GM23338 (cell line): Measurements from ENCODE around the gene BPIFB2. TPM values are rescaled to one million over a fixed set of nuclear protein-coding genes. Genes with fewer than 3 reads are reported as not detected.

Experiments used
- ATAC-seq: fragments of 200-7000 bp; cut with Tn5 transposase; 3 replicates; pipeline ENCODE4 v1.9.1; 2020
- DNase-seq: peaks from one replicate; pipeline ENCODE4 v3.0.0-alpha.2; 2015; ENCODE audit warnings: low spot score
- H2AFZ ChIP-seq: fragments of 200-600 bp; sonication (generic); 2 replicates; pipeline ENCODE4 v1.8.0; 2016; ENCODE audit warnings: antibody characterized with exemption, mild to moderate bottlenecking, moderate library complexity
- H3F3A ChIP-seq: fragments of 200-600 bp; sonication (generic); replicated peaks from 2 replicates; pipeline ENCODE4 v1.8.0; 2017; ENCODE audit warnings: antibody characterized with exemption, mixed run types, low read depth
- H3K27ac ChIP-seq: fragments of 200-600 bp; sonication (generic); 2 replicates; pipeline ENCODE4 v1.6.1; 2016; ENCODE audit warnings: low read depth
- H3K27me3 ChIP-seq: fragments of 200-600 bp; sonication (generic); 2 replicates; pipeline ENCODE4 v1.8.0; 2016; ENCODE audit warnings: mild to moderate bottlenecking, mixed run types, moderate library complexity; ENCODE audit not compliant: insufficient read depth
- H3K36me3 ChIP-seq: fragments of 200-600 bp; sonication (generic); 2 replicates; pipeline ENCODE4 v1.8.0; 2016; ENCODE audit warnings: mild to moderate bottlenecking; ENCODE audit not compliant: insufficient read depth
- H3K4me1 ChIP-seq: fragments of 200-600 bp; sonication (generic); 2 replicates; pipeline ENCODE4 v1.8.0; 2016; ENCODE audit warnings: mild to moderate bottlenecking, moderate library complexity; ENCODE audit not compliant: insufficient read depth
- H3K4me2 ChIP-seq: fragments of 200-600 bp; sonication (generic); 2 replicates; pipeline ENCODE4 v1.7.1; 2017; ENCODE audit warnings: mixed run types
- H3K4me3 ChIP-seq: fragments of 200-600 bp; sonication (generic); 2 replicates; pipeline ENCODE4 v1.6.1; 2016; ENCODE audit warnings: mixed run types
- H3K79me2 ChIP-seq: fragments of 200-600 bp; sonication (generic); replicated peaks from 2 replicates; pipeline ENCODE4 v1.8.0; 2017; ENCODE audit warnings: mild to moderate bottlenecking; ENCODE audit not compliant: insufficient read depth
- H3K9me2 ChIP-seq: fragments of 200-600 bp; sonication (generic); 2 replicates; pipeline ENCODE4 v1.8.0; 2017; ENCODE audit not compliant: insufficient read depth
- H4K20me1 ChIP-seq: fragments of 200-600 bp; sonication (generic); replicated peaks from 2 replicates; pipeline ENCODE4 v1.8.0; 2017; ENCODE audit warnings: mild to moderate bottlenecking; ENCODE audit not compliant: insufficient read depth
- H3K27ac Mint-ChIP-seq: 2 replicates; pipeline ENCODE4 v1.8.0; 2020; ENCODE audit warnings: inconsistent platforms, mild to moderate bottlenecking, moderate library complexity, mixed read lengths
- H3K27me3 Mint-ChIP-seq: 3 replicates; pipeline ENCODE4 v1.8.0; 2022; ENCODE audit warnings: low read depth, mild to moderate bottlenecking, moderate library complexity, mixed read lengths, inconsistent platforms; ENCODE audit not compliant: insufficient read depth, poor library complexity
- H3K36me3 Mint-ChIP-seq: 3 replicates; pipeline ENCODE4 v1.8.0; 2021; ENCODE audit warnings: low read depth, mild to moderate bottlenecking, inconsistent platforms, moderate library complexity, mixed read lengths
- H3K4me1 Mint-ChIP-seq: 3 replicates; pipeline ENCODE4 v1.8.0; 2020; ENCODE audit warnings: mild to moderate bottlenecking, inconsistent platforms, mixed read lengths
- H3K4me3 Mint-ChIP-seq: 3 replicates; pipeline ENCODE4 v1.8.0; 2021; ENCODE audit warnings: moderate library complexity, mild to moderate bottlenecking, inconsistent platforms, mixed read lengths
- H3K9me3 Mint-ChIP-seq: 3 replicates; pipeline ENCODE4 v1.8.0; 2020; ENCODE audit warnings: moderate library complexity, mild to moderate bottlenecking, inconsistent platforms, mixed read lengths
- CREB1 ChIP-seq: fragments of 250-450 bp; sonication (Bioruptor Pico); IDR thresholded peaks from 2 replicates; pipeline ENCODE4 v1.5.0; 2020; ENCODE audit warnings: low read depth, mild to moderate bottlenecking, moderate library complexity
- CTCF ChIP-seq, 2 experiments: fragments of 200-600 bp in 1 of 2; sonication (generic) in 1 of 2; conservative IDR thresholded peaks; 2 replicates each; pipeline versions ENCODE4 v1.5.1 to v1.6.1; 2016 to 2017; ENCODE audit warnings: antibody characterized with exemption in 2 of 2, low read depth in 2 of 2, mild to moderate bottlenecking in 2 of 2, moderate library complexity in 1 of 2
- EZH2 ChIP-seq: fragments of 200-600 bp; sonication (generic); IDR thresholded peaks from one replicate; pipeline ENCODE4 v1.8.0; 2017; ENCODE audit warnings: antibody characterized with exemption, mild to moderate bottlenecking, low read depth; ENCODE audit not compliant: unreplicated experiment
- EZH2phosphoT487 ChIP-seq: fragments of 200-600 bp; sonication (generic); IDR thresholded peaks from one replicate; pipeline ENCODE4 v1.8.1; 2018; ENCODE audit warnings: antibody characterized with exemption; ENCODE audit not compliant: unreplicated experiment
- JUNB ChIP-seq: IDR thresholded peaks from one replicate; pipeline ENCODE4 v1.6.1; 2016; ENCODE audit warnings: antibody characterized with exemption; ENCODE audit not compliant: unreplicated experiment
- NANOG ChIP-seq: IDR thresholded peaks from 2 replicates; pipeline ENCODE4 v1.6.1; 2016; ENCODE audit warnings: antibody characterized with exemption, borderline replicate concordance
- POLR2AphosphoS5 ChIP-seq: IDR thresholded peaks from 2 replicates; pipeline ENCODE4 v1.6.1; 2016; ENCODE audit warnings: antibody characterized with exemption, low read depth
- STAT1 ChIP-seq: IDR thresholded peaks from one replicate; pipeline ENCODE4 v1.6.1; 2016; ENCODE audit warnings: antibody characterized with exemption; ENCODE audit not compliant: unreplicated experiment
- ZNF114 ChIP-seq: fragments of 250-450 bp; sonication (Bioruptor Pico); IDR thresholded peaks from 2 replicates; pipeline ENCODE4 v1.5.0; 2020; ENCODE audit warnings: mild to moderate bottlenecking, moderate library complexity
- ZNF331 ChIP-seq: fragments of 250-450 bp; sonication (Bioruptor Pico); IDR thresholded peaks from 2 replicates; pipeline ENCODE4 v1.5.0; 2020; ENCODE audit warnings: low read depth, mild to moderate bottlenecking, moderate library complexity
- polyA plus RNA-seq: library from polyadenylated mRNA; unstranded; fragments of >200 nt; fragmentation: Nextera tagmentation; extraction: Ambion mirVana; gene quantifications from 2 replicates; pipeline ENCODE4 v1.2.1, GENCODE V29; 2016
- total RNA-seq: library from RNA; depleted of rRNA; stranded (reverse); fragments of >200 nt; shearing (Covaris generic); gene quantifications from 2 replicates; pipeline ENCODE4 v1.2.3, GENCODE V29; 2014
- TF ChIP-seq, protein P1 (sequence below): IDR thresholded peaks from one replicate; pipeline ENCODE4 v1.6.1; 2018; ENCODE audit warnings: antibody characterized with exemption; ENCODE audit not compliant: unreplicated experiment
- TF ChIP-seq, protein P2 (sequence below): fragments of 250-450 bp; sonication (Bioruptor Pico); IDR thresholded peaks from 2 replicates; pipeline ENCODE4 v1.5.0; 2020; ENCODE audit warnings: mild to moderate bottlenecking, moderate library complexity
- TF ChIP-seq, protein P3 (sequence below): IDR thresholded peaks from 2 replicates; pipeline ENCODE4 v1.6.1; 2016; ENCODE audit warnings: antibody characterized with exemption

BPIFB2 gene
- total and polyA plus RNA-seq, 2 experiments from 2014 or later, result not detected

- TF ChIP-seq NANOG (no peak), ZNF114 (CRISPR knock-in tag) (no peak), CTCF (conservative IDR thresholded peaks at IDR 0.05; ENCODE audit: low read depth in 2 of 2) (no peak), JUNB (no peak), EZH2phosphoT487 (no peak), POLR2AphosphoS5 (no peak), ZNF331 (CRISPR knock-in tag) (no peak), EZH2 (no peak), CREB1 (CRISPR knock-in tag) (no peak), STAT1 (no peak)
- TF ChIP-seq, protein P1, sequence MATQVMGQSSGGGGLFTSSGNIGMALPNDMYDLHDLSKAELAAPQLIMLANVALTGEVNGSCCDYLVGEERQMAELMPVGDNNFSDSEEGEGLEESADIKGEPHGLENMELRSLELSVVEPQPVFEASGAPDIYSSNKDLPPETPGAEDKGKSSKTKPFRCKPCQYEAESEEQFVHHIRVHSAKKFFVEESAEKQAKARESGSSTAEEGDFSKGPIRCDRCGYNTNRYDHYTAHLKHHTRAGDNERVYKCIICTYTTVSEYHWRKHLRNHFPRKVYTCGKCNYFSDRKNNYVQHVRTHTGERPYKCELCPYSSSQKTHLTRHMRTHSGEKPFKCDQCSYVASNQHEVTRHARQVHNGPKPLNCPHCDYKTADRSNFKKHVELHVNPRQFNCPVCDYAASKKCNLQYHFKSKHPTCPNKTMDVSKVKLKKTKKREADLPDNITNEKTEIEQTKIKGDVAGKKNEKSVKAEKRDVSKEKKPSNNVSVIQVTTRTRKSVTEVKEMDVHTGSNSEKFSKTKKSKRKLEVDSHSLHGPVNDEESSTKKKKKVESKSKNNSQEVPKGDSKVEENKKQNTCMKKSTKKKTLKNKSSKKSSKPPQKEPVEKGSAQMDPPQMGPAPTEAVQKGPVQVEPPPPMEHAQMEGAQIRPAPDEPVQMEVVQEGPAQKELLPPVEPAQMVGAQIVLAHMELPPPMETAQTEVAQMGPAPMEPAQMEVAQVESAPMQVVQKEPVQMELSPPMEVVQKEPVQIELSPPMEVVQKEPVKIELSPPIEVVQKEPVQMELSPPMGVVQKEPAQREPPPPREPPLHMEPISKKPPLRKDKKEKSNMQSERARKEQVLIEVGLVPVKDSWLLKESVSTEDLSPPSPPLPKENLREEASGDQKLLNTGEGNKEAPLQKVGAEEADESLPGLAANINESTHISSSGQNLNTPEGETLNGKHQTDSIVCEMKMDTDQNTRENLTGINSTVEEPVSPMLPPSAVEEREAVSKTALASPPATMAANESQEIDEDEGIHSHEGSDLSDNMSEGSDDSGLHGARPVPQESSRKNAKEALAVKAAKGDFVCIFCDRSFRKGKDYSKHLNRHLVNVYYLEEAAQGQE, result no peak
- TF ChIP-seq, protein P2, sequence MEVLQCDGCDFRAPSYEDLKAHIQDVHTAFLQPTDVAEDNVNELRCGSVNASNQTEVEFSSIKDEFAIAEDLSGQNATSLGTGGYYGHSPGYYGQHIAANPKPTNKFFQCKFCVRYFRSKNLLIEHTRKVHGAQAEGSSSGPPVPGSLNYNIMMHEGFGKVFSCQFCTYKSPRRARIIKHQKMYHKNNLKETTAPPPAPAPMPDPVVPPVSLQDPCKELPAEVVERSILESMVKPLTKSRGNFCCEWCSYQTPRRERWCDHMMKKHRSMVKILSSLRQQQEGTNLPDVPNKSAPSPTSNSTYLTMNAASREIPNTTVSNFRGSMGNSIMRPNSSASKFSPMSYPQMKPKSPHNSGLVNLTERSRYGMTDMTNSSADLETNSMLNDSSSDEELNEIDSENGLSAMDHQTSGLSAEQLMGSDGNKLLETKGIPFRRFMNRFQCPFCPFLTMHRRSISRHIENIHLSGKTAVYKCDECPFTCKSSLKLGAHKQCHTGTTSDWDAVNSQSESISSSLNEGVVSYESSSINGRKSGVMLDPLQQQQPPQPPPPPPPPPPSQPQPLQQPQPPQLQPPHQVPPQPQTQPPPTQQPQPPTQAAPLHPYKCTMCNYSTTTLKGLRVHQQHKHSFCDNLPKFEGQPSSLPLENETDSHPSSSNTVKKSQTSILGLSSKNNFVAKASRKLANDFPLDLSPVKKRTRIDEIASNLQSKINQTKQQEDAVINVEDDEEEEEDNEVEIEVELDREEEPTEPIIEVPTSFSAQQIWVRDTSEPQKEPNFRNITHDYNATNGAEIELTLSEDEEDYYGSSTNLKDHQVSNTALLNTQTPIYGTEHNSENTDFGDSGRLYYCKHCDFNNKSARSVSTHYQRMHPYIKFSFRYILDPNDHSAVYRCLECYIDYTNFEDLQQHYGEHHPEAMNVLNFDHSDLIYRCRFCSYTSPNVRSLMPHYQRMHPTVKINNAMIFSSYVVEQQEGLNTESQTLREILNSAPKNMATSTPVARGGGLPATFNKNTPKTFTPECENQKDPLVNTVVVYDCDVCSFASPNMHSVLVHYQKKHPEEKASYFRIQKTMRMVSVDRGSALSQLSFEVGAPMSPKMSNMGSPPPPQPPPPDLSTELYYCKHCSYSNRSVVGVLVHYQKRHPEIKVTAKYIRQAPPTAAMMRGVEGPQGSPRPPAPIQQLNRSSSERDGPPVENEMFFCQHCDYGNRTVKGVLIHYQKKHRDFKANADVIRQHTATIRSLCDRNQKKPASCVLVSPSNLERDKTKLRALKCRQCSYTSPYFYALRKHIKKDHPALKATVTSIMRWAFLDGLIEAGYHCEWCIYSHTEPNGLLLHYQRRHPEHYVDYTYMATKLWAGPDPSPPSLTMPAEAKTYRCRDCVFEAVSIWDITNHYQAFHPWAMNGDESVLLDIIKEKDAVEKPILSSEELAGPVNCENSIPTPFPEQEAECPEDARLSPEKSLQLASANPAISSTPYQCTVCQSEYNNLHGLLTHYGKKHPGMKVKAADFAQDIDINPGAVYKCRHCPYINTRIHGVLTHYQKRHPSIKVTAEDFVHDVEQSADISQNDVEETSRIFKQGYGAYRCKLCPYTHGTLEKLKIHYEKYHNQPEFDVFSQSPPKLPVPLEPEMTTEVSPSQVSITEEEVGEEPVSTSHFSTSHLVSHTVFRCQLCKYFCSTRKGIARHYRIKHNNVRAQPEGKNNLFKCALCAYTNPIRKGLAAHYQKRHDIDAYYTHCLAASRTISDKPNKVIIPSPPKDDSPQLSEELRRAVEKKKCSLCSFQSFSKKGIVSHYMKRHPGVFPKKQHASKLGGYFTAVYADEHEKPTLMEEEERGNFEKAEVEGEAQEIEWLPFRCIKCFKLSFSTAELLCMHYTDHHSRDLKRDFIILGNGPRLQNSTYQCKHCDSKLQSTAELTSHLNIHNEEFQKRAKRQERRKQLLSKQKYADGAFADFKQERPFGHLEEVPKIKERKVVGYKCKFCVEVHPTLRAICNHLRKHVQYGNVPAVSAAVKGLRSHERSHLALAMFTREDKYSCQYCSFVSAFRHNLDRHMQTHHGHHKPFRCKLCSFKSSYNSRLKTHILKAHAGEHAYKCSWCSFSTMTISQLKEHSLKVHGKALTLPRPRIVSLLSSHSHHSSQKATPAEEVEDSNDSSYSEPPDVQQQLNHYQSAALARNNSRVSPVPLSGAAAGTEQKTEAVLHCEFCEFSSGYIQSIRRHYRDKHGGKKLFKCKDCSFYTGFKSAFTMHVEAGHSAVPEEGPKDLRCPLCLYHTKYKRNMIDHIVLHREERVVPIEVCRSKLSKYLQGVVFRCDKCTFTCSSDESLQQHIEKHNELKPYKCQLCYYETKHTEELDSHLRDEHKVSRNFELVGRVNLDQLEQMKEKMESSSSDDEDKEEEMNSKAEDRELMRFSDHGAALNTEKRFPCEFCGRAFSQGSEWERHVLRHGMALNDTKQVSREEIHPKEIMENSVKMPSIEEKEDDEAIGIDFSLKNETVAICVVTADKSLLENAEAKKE (CRISPR knock-in tag), result no peak
- TF ChIP-seq, protein P3, sequence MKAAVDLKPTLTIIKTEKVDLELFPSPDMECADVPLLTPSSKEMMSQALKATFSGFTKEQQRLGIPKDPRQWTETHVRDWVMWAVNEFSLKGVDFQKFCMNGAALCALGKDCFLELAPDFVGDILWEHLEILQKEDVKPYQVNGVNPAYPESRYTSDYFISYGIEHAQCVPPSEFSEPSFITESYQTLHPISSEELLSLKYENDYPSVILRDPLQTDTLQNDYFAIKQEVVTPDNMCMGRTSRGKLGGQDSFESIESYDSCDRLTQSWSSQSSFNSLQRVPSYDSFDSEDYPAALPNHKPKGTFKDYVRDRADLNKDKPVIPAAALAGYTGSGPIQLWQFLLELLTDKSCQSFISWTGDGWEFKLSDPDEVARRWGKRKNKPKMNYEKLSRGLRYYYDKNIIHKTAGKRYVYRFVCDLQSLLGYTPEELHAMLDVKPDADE, result no peak
- peaks cover 2% of the 10 kb centered on the region; the same call in 1 of the 3 replicates for H3K4me1 Mint-ChIP-seq
- H4K20me1 ChIP-seq, result no peaks in the 10 kb centered on the region
- H3K27ac ChIP-seq, result no peak overlapping the region
- no peak overlapping the region for H2AFZ ChIP-seq
- no peak overlapping the region for H3K4me2 ChIP-seq
- H3K4me3 Mint-ChIP-seq, result no peak overlapping the region
- H3K9me3 Mint-ChIP-seq, result no peaks in the 10 kb centered on the region; the same call in none of the 3 replicates
- no peak overlapping the region for H3K4me3 ChIP-seq
- H3K27ac Mint-ChIP-seq, result no peak overlapping the region
- no peaks in the 10 kb centered on the region for H3K36me3 ChIP-seq
- no peak for DNase-seq
- H3K79me2 ChIP-seq, result no peaks in the 10 kb centered on the region
- H3K36me3 Mint-ChIP-seq, result no peaks in the 10 kb centered on the region
- no peaks in the 10 kb centered on the region for H3F3A ChIP-seq
- peaks cover 6% of the 10 kb centered on the region; the same call in 1 of the 2 replicates for H3K4me1 ChIP-seq
- H3K27me3 Mint-ChIP-seq, result peaks cover 10% of the 10 kb centered on the region
- no peaks in the 10 kb centered on the region for H3K27me3 ChIP-seq
- ATAC-seq, result no peak
- no peaks in the 10 kb centered on the region for H3K9me2 ChIP-seq
Measured at GRCh38 chr20:32966382-32966781, 41.1 kb upstream of the BPIFB2 start.
